Adrenal gland (tissue), 12 donors: ENCODE data around the gene POLR1B. TPM values are rescaled to one million over a fixed set of nuclear protein-coding genes. Genes with fewer than 3 reads are reported as not detected.
A peak's percentile ranks its signal among the peaks of the same experiment; 100 is the strongest.

Experiments
- DNase-seq, 7 donors: peaks; one replicate each; pipeline ENCODE4 v3.0.0-alpha.2; 2019 to 2020
- H3K27ac ChIP-seq, 5 donors: fragments of 200-600 bp; sonication (generic) in 4 of 5; 1 replicate in 3 of 5; 2 replicates in 2 of 5; pipeline versions ENCODE4 v1.5.1 to v1.8.0; 2016 to 2020; ENCODE audit warnings: mild to moderate bottlenecking in 1 of 5
- H3K27me3 ChIP-seq: fragments of 200-600 bp; 2 replicates; pipeline ENCODE4 v1.8.0; 2021
- H3K36me3 ChIP-seq, 2 donors: fragments of 200-600 bp; replicated peaks in 1 of 2; 1 replicate in 1 of 2; 2 replicates in 1 of 2; pipeline versions ENCODE4 v1.5.1 to v1.8.0; 2018 to 2022
- H3K4me1 ChIP-seq, 2 donors: fragments of 200-600 bp; replicated peaks in 1 of 2; 1 replicate in 1 of 2; 2 replicates in 1 of 2; pipeline versions ENCODE4 v1.5.1 to v1.8.0; 2018 to 2021
- H3K4me3 ChIP-seq, 4 donors: fragments of 200-600 bp; sonication (generic) in 3 of 4; one replicate each; pipeline ENCODE4 v1.5.1; 2016 to 2018
- H3K9me3 ChIP-seq, 3 donors: fragments of 200-600 bp; sonication (generic) in 1 of 3; replicated peaks in 1 of 3; 1 replicate in 2 of 3; 2 replicates in 1 of 3; pipeline versions ENCODE4 v1.5.1 to v1.8.0; 2016 to 2021
- CTCF ChIP-seq, 6 experiments: fragments of 450-650 bp in 4 of 6; fragments of 200-600 bp in 2 of 6; sonication (generic) in 1 of 6; IDR thresholded peaks; 1 replicate in 5 of 6; 2 replicates in 1 of 6; pipeline versions ENCODE4 v1.5.1 to v1.8.0; 2016 to 2021; ENCODE audit warnings: antibody characterized with exemption in 6 of 6, mild to moderate bottlenecking in 2 of 6, moderate library complexity in 1 of 6
- POLR2A ChIP-seq, 2 donors: fragments of 450-650 bp; IDR thresholded peaks; one replicate each; pipeline ENCODE4 v1.6.1; 2017; ENCODE audit warnings: antibody characterized with exemption in 2 of 2, mild to moderate bottlenecking in 2 of 2, moderate library complexity in 1 of 2
- WGBS, 4 donors: extraction: QIAGEN DNeasy Blood & Tissue Kit in 2 of 4; methylation state at CpG; one replicate each; pipeline versions ENCODE4 v1.1.5 to v1.1.7; 2013 to 2017; 5-methylcytosine and 5-hydroxymethylcytosine counted together
- intact Hi-C, 2 donors: fragments of 100-400 bp; cut with DNase I; formaldehyde crosslinking; loops; one replicate each; pipeline versions ENCODE4 v1.14.1 to v1.15.0; 2022 to 2023
- polyA plus RNA-seq, 3 donors: library from polyadenylated mRNA; stranded (reverse); fragments of 200-250 nt in 2 of 3; fragments of 350-450 nt in 1 of 3; fragmentation: Illumina TruSeq in 1 of 3; extraction: RNeasy Lipid Tissue Mini Kit (QIAGEN cat#74804) in 1 of 3; gene quantifications; one replicate each; pipeline ENCODE4 v1.2.3, GENCODE V29; 2013 to 2014
- total RNA-seq, 9 donors: library from RNA; depleted of rRNA in 4 of 9; stranded (reverse); fragments of >200 nt in 4 of 9; fragments of 120-200 nt in 1 of 9; fragmentation: NEBNext Ultra II Directional in 1 of 9; extraction: Animal tissue kit (Norgen Biotek cat#: 25700) in 1 of 9; gene quantifications; one replicate each; pipeline versions ENCODE4 v1.1.0 to v1.2.4, GENCODE V29; 2013 to 2023
- donor health status: healthy with polysubstance abuse.
- donor health status: Bipolar disorder and iron deficiency.
- donor health status: DM: yes; HTN: yes; CAD: no.
- donor health status: DM: no; HTN: no; CAD: no.
- donor health status: DM: no; HTN: no; CAD: no.
- donor health status: DM: yes; HTN: yes; CAD: no.

Gene POLR1B
- total and polyA plus RNA-seq, 12 donors: 4.2 to 30.3 (median 20.6) TPM

- intact Hi-C loops: loop anchor here in 1 of 2 donors (5.0 kb wide), 1 partner anchor 95 kb away; the partner anchor contains the start of gene TTL
- no peak for DNase-seq
- Histone ChIP-seq H3K4me3 (no peak overlapping the region), H3K9me3 (no peaks in the 10 kb centered on the region), H3K4me1 (peaks cover 0 to 6% of the 10 kb centered on the region in 2 donors), H3K27me3 (no peaks in the 10 kb centered on the region), H3K36me3 (peaks cover 0 to 38% of the 10 kb centered on the region in 2 donors), H3K27ac (no peak overlapping the region)
- no peak for TF ChIP-seq CTCF (IDR thresholded peaks at IDR 0.05)
- TF ChIP-seq POLR2A (IDR thresholded peaks at IDR 0.05): no peak
- WGBS, 4 donors: 56 to 71% (median 66%) methylated on average over 5 of the region's 5 CpGs
Observed at GRCh38 chr2:112577756-112578155, 35.5 kb downstream of the POLR1B start.

- peaks cover 3 to 15% of the 10 kb centered on the region in 2 donors for H3K4me1 ChIP-seq
- peak in 4 of 7 donors; percentile 7 to 40 (median 32) for DNase-seq
- no peaks in the 10 kb centered on the region for H3K9me3 ChIP-seq
- H3K4me3 ChIP-seq: no peak overlapping the region
- peaks cover 0 to 25% of the 10 kb centered on the region in 2 donors for H3K36me3 ChIP-seq
- H3K27me3 ChIP-seq: no peaks in the 10 kb centered on the region
- H3K27ac ChIP-seq: no peak overlapping the region
- TF ChIP-seq CTCF (IDR thresholded peaks at IDR 0.05): no peak
- TF ChIP-seq POLR2A (IDR thresholded peaks at IDR 0.05): no peak
- intact Hi-C loops: loop anchor here in 1 of 2 donors (5.0 kb wide), 1 partner anchor 97 kb away; the partner anchor contains the start of gene TTL
Observed at GRCh38 chr2:112579241-112579640, 37.0 kb downstream of the POLR1B start.

GRCh38 chr2:112580084-112580483 is 37.8 kb downstream of the POLR1B start:
- TF ChIP-seq POLR2A (IDR thresholded peaks at IDR 0.05) (no peak), CTCF (IDR thresholded peaks at IDR 0.05) (no peak)
- intact Hi-C loops: no loop called here
- Histone ChIP-seq H3K4me3 (no peak overlapping the region), H3K27ac (no peak overlapping the region), H3K9me3 (no peaks in the 10 kb centered on the region), H3K4me1 (peaks cover 6 to 17% of the 10 kb centered on the region in 2 donors), H3K36me3 (peaks cover 0 to 16% of the 10 kb centered on the region in 2 donors), H3K27me3 (no peaks in the 10 kb centered on the region)
- peak in 2 of 7 donors; percentile 10 to 39 for DNase-seq
- WGBS, 4 donors: 85 to 97% (median 91%) methylated on average over 7 of the region's 7 CpGs

GRCh38 chr2:112582314-112582746 is 40.1 kb downstream of the POLR1B start:
- peak; percentile 28 to 64 (median 44) for DNase-seq
- H3K4me3 ChIP-seq: no peak overlapping the region
- intact Hi-C loops: no loop called here
- H3K27ac ChIP-seq: no peak overlapping the region
- no peaks in the 10 kb centered on the region for H3K9me3 ChIP-seq
- peaks cover 6 to 24% of the 10 kb centered on the region in 2 donors for H3K4me1 ChIP-seq
- 33 to 35% (median 35%) methylated on average over 10 of the region's 10 CpGs for WGBS, 4 donors
- no peak for TF ChIP-seq POLR2A (IDR thresholded peaks at IDR 0.05)
- TF ChIP-seq CTCF (IDR thresholded peaks at IDR 0.05): peak; percentile 63 to 72 (median 68)
- H3K36me3 ChIP-seq: peaks cover 0 to 9% of the 10 kb centered on the region in 2 donors
- H3K27me3 ChIP-seq: no peaks in the 10 kb centered on the region
